ENCODE measurements around the gene CRMP1. TPM values are rescaled to one million over a fixed set of nuclear protein-coding genes. Genes with fewer than 3 reads are reported as not detected.

The CRMP1 gene
- total RNA-seq, 3 donors from 2014 or later (not counting 1 experiment from before 2014, with no cell fraction given), result not detected

DNA sequence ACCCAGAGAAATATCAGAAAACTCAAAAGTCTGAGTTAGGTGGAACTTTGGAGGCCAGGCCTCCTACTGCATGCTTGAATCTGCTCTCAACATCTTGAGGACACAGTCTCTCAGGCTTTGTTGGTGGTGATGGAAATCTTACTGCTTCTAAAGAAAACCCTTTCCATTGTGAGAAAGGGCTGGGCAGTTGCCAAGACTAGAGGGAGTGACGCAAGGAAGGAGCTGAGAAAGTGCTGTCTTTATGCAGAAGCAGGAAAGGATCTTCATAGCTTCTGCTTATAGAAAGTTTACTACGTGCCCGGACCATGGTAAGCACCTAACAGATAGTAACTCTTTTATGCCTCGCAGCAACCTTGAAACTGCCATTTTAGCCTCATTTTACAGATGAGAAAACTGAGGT is 2.4 kb upstream of the CRMP1 start:
- Histone ChIP-seq H3K36me3 (ENCODE audit: control insufficient read depth, insufficient read depth, low read length) (no peaks in the 10 kb centered on the region), H3K27me3 (ENCODE audit: control insufficient read depth, insufficient read depth, low read length) (peaks cover 20% of the 10 kb centered on the region), H3K9me3 (ENCODE audit: control insufficient read depth, insufficient read depth, low read length) (no peaks in the 10 kb centered on the region), H3K4me3 (ENCODE audit: low read length) (no peak overlapping the region), H3K4me1 (ENCODE audit: control insufficient read depth, insufficient read depth, low read length) (no peaks in the 10 kb centered on the region), H3K27ac (ENCODE audit: low read length) (no peak overlapping the region)
- H3K27ac Mint-ChIP-seq, result no peak overlapping the region
- H3K9me3 Mint-ChIP-seq, result peaks cover 0 to 2% of the 10 kb centered on the region in 2 donors
- peaks cover 0 to 8% of the 10 kb centered on the region in 2 donors for H3K4me1 Mint-ChIP-seq
- TF ChIP-seq, protein P1, sequence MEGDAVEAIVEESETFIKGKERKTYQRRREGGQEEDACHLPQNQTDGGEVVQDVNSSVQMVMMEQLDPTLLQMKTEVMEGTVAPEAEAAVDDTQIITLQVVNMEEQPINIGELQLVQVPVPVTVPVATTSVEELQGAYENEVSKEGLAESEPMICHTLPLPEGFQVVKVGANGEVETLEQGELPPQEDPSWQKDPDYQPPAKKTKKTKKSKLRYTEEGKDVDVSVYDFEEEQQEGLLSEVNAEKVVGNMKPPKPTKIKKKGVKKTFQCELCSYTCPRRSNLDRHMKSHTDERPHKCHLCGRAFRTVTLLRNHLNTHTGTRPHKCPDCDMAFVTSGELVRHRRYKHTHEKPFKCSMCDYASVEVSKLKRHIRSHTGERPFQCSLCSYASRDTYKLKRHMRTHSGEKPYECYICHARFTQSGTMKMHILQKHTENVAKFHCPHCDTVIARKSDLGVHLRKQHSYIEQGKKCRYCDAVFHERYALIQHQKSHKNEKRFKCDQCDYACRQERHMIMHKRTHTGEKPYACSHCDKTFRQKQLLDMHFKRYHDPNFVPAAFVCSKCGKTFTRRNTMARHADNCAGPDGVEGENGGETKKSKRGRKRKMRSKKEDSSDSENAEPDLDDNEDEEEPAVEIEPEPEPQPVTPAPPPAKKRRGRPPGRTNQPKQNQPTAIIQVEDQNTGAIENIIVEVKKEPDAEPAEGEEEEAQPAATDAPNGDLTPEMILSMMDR (IDR thresholded peaks at IDR 0.05), result no peak
- no peak overlapping the region for H3K4me3 Mint-ChIP-seq
- DNase-seq, result no peak
- H3K36me3 Mint-ChIP-seq, result no peaks in the 10 kb centered on the region
- WGBS (ENCODE audit: insufficient coverage), result 76% methylated on average over 4 of the region's 4 CpGs
- H3K27me3 Mint-ChIP-seq (ENCODE audit: low read depth in 2 of 2), result peaks cover 49 to 54% of the 10 kb centered on the region in 2 donors
- ATAC-seq, result no peak
- intact Hi-C loops (cut with micrococcal nuclease), result no loop called here

- no peak overlapping the region for H3K4me3 ChIP-seq (ENCODE audit: low read length)
- H3K27me3 ChIP-seq (ENCODE audit: control insufficient read depth, insufficient read depth, low read length), result peaks cover 29% of the 10 kb centered on the region
- H3K27ac ChIP-seq (ENCODE audit: low read length), result no peak overlapping the region
- peaks cover 0 to 2% of the 10 kb centered on the region in 2 donors for H3K9me3 Mint-ChIP-seq
- no peak overlapping the region for H3K27ac Mint-ChIP-seq
- intact Hi-C loops (cut with micrococcal nuclease), result no loop called here
- ATAC-seq (no peak), DNase-seq (no peak)
- H3K4me1 Mint-ChIP-seq, result peaks cover 0 to 8% of the 10 kb centered on the region in 2 donors
- H3K36me3 Mint-ChIP-seq, result no peaks in the 10 kb centered on the region
- 50% methylated on average over 7 of the region's 7 CpGs for WGBS (ENCODE audit: insufficient coverage)
- H3K27me3 Mint-ChIP-seq (ENCODE audit: low read depth in 2 of 2), result peaks cover 54 to 61% of the 10 kb centered on the region in 2 donors
- H3K4me1 ChIP-seq (ENCODE audit: control insufficient read depth, insufficient read depth, low read length), result no peaks in the 10 kb centered on the region
- no peaks in the 10 kb centered on the region for H3K9me3 ChIP-seq (ENCODE audit: control insufficient read depth, insufficient read depth, low read length)
- no peak overlapping the region for H3K4me3 Mint-ChIP-seq
- TF ChIP-seq, protein P1 (IDR thresholded peaks at IDR 0.05), result no peak
- no peaks in the 10 kb centered on the region for H3K36me3 ChIP-seq (ENCODE audit: control insufficient read depth, insufficient read depth, low read length)
Measured at GRCh38 chr4:5894266-5894665, 1.4 kb upstream of the CRMP1 start.

GRCh38 chr4:5893591-5893990 is 705 bp upstream of the CRMP1 start:
- peaks cover 0 to 13% of the 10 kb centered on the region in 2 donors for H3K4me1 Mint-ChIP-seq
- peaks cover 0 to 2% of the 10 kb centered on the region in 2 donors for H3K9me3 Mint-ChIP-seq
- Histone ChIP-seq H3K36me3 (ENCODE audit: control insufficient read depth, insufficient read depth, low read length) (no peaks in the 10 kb centered on the region), H3K27ac (ENCODE audit: low read length) (no peak overlapping the region), H3K4me1 (ENCODE audit: control insufficient read depth, insufficient read depth, low read length) (no peaks in the 10 kb centered on the region), H3K9me3 (ENCODE audit: control insufficient read depth, insufficient read depth, low read length) (no peaks in the 10 kb centered on the region), H3K4me3 (ENCODE audit: low read length) (no peak overlapping the region), H3K27me3 (ENCODE audit: control insufficient read depth, insufficient read depth, low read length) (peaks cover 30% of the 10 kb centered on the region)
- ATAC-seq, result no peak
- no peaks in the 10 kb centered on the region for H3K36me3 Mint-ChIP-seq
- no peak for DNase-seq
- intact Hi-C loops (cut with micrococcal nuclease), result no loop called here
- WGBS (ENCODE audit: insufficient coverage), result 80% methylated on average over 8 of the region's 8 CpGs
- peak overlapping the region; percentile 10 for H3K4me3 Mint-ChIP-seq
- H3K27ac Mint-ChIP-seq, result no peak overlapping the region
- H3K27me3 Mint-ChIP-seq (ENCODE audit: low read depth in 2 of 2), result peaks cover 54 to 61% of the 10 kb centered on the region in 2 donors
- TF ChIP-seq, protein P1 (IDR thresholded peaks at IDR 0.05), result no peak

GRCh38 chr4:5892323-5893003 is 423 bp downstream of the CRMP1 start:
- Mint-ChIP-seq H3K36me3 (no peaks in the 10 kb centered on the region), H3K4me1 (peaks cover 0 to 13% of the 10 kb centered on the region in 2 donors), H3K9me3 (peaks cover 0 to 2% of the 10 kb centered on the region in 2 donors), H3K4me3 (no peak overlapping the region), H3K27ac (no peak overlapping the region), H3K27me3 (ENCODE audit: low read depth in 2 of 2) (peaks cover 53 to 59% of the 10 kb centered on the region in 2 donors)
- TF ChIP-seq, protein P1 (IDR thresholded peaks at IDR 0.05), result no peak
- 7% methylated on average over 100 of the region's 100 CpGs for WGBS (ENCODE audit: insufficient coverage)
- Histone ChIP-seq H3K9me3 (ENCODE audit: control insufficient read depth, insufficient read depth, low read length) (no peaks in the 10 kb centered on the region), H3K4me3 (ENCODE audit: low read length) (no peak overlapping the region), H3K4me1 (ENCODE audit: control insufficient read depth, insufficient read depth, low read length) (peaks cover 4% of the 10 kb centered on the region), H3K27ac (ENCODE audit: low read length) (no peak overlapping the region), H3K36me3 (ENCODE audit: control insufficient read depth, insufficient read depth, low read length) (no peaks in the 10 kb centered on the region), H3K27me3 (ENCODE audit: control insufficient read depth, insufficient read depth, low read length) (peaks cover 33% of the 10 kb centered on the region)
- no peak for ATAC-seq
- DNase-seq, result no peak
- intact Hi-C loops (cut with micrococcal nuclease), result no loop called here
